K562 (cell line): ENCODE results near the gene BLOC1S4. TPM values are rescaled to one million over a fixed set of nuclear protein-coding genes. Genes with fewer than 3 reads are reported as not detected.

ENCODE experiments used
- DACH1 ChIP-seq: fragments of 450-650 bp; IDR thresholded peaks from 2 replicates; pipeline ENCODE4 v1.6.1; 2018; ENCODE audit not compliant: partially characterized antibody
- DPF2 ChIP-seq: fragments of 450-650 bp; IDR thresholded peaks from 2 replicates; pipeline ENCODE4 v1.6.1; 2016
- ESRRB ChIP-seq: fragments of 250-450 bp; sonication (Bioruptor Pico); IDR thresholded peaks from 2 replicates; pipeline ENCODE4 v1.5.0; 2020; ENCODE audit warnings: mild to moderate bottlenecking, moderate library complexity, borderline replicate concordance
- MYC ChIP-seq, 2 experiments: fragments of 250-450 bp in 1 of 2; sonication (Bioruptor Pico) in 1 of 2; IDR thresholded peaks; 2 replicates each; pipeline versions ENCODE4 v1.5.1 to v1.6.1; 2012 to 2021; ENCODE audit warnings: low read depth in 2 of 2, borderline replicate concordance in 1 of 2, improper control_type of control experiment in 1 of 2, low read length in 1 of 2, mild to moderate bottlenecking in 1 of 2, moderate library complexity in 1 of 2
- NCOA1 ChIP-seq: fragments of 450-650 bp; IDR thresholded peaks from 2 replicates; pipeline ENCODE4 v1.6.1; 2016; ENCODE audit warnings: low read depth
- PCBP1 ChIP-seq: fragments of 200-400 bp; formaldehyde crosslinking; IDR thresholded peaks from 2 replicates; pipeline ENCODE4 v1.6.1; 2018; ENCODE audit warnings: mild to moderate bottlenecking, low read depth, low read length; ENCODE audit not compliant: poor library complexity, severe bottlenecking
- RCOR1 ChIP-seq, 2 experiments: IDR thresholded peaks; 2 replicates each; pipeline ENCODE4 v1.6.1; 2012; ENCODE audit warnings: low read depth in 2 of 2, low read length in 2 of 2, borderline replicate concordance in 1 of 2, improper control_type of control experiment in 1 of 2
- RHOXF2B ChIP-seq: fragments of 250-450 bp; sonication (Bioruptor Pico); conservative IDR thresholded peaks from 2 replicates; pipeline ENCODE4 v1.5.1; 2021
- SMAD1 ChIP-seq: fragments of 150-350 bp; IDR thresholded peaks from 2 replicates; pipeline ENCODE4 v1.6.1; 2014; ENCODE audit warnings: low read length, low read depth; ENCODE audit not compliant: partially characterized antibody
- TGIF2 ChIP-seq: sonication (generic); formaldehyde crosslinking; IDR thresholded peaks from 2 replicates; pipeline ENCODE4 v1.8.1; 2022; ENCODE audit warnings: mild to moderate bottlenecking, missing genetic modification reagents, moderate library complexity
- TSC22D4 ChIP-seq: fragments of 450-650 bp; IDR thresholded peaks from 2 replicates; pipeline ENCODE4 v1.6.1; 2016; ENCODE audit warnings: missing genetic modification characterization, missing biosample characterization, control low read depth
- ZNF699 ChIP-seq: fragments of 250-450 bp; sonication (Bioruptor Pico); IDR thresholded peaks from 2 replicates; pipeline ENCODE4 v1.8.0; 2021; ENCODE audit warnings: mild to moderate bottlenecking, moderate library complexity; ENCODE audit not compliant: insufficient replicate concordance
- polyA plus RNA-seq, 8 experiments: library from polyadenylated mRNA; depleted of rRNA in 4 of 8; stranded (reverse) in 5 of 8; unstranded in 3 of 8; fragments of >200 nt; fragmentation: Nextera tagmentation in 2 of 8; fragmentation: Illumina TruSeq in 1 of 8; extraction: Ambion mirVana in 2 of 8; extraction: Trizol in 1 of 8; gene quantifications; 2 replicates each; pipeline versions ENCODE4 v1.2.1 to v1.2.3, GENCODE V29; 2011 to 2014; ENCODE audit warnings: inconsistent platforms in 1 of 8, missing spikeins in 1 of 8
- total RNA-seq, 7 experiments: library from RNA; depleted of rRNA in 6 of 7; stranded (reverse); fragments of >200 nt in 6 of 7; fragmentation: Illumina TruSeq in 2 of 7; extraction: Trizol in 2 of 7; gene quantifications; 2 replicates each; pipeline versions ENCODE4 v1.2.1 to v1.2.3, GENCODE V29; 2011 to 2021; ENCODE audit warnings: low replicate concordance in 1 of 7
- TF ChIP-seq, protein P1 (sequence below): fragments of 250-450 bp; sonication (Bioruptor Pico); IDR thresholded peaks from 2 replicates; pipeline ENCODE4 v1.8.0; 2022; ENCODE audit warnings: inconsistent platforms, mild to moderate bottlenecking, moderate library complexity, borderline replicate concordance
- TF ChIP-seq, protein P2 (sequence below): fragments of 200-600 bp; sonication (generic); IDR thresholded peaks from one replicate; pipeline ENCODE4 v1.6.1; 2012; ENCODE audit warnings: mild to moderate bottlenecking, low read depth, low read length, inconsistent platforms

Gene BLOC1S4
- total and polyA plus RNA-seq, 9 of the 15 experiments (the other 6 are each of a cell fraction or from before 2014, with no cell fraction given) = 3.1 to 31.6 (median 11.2) TPM

DNA sequence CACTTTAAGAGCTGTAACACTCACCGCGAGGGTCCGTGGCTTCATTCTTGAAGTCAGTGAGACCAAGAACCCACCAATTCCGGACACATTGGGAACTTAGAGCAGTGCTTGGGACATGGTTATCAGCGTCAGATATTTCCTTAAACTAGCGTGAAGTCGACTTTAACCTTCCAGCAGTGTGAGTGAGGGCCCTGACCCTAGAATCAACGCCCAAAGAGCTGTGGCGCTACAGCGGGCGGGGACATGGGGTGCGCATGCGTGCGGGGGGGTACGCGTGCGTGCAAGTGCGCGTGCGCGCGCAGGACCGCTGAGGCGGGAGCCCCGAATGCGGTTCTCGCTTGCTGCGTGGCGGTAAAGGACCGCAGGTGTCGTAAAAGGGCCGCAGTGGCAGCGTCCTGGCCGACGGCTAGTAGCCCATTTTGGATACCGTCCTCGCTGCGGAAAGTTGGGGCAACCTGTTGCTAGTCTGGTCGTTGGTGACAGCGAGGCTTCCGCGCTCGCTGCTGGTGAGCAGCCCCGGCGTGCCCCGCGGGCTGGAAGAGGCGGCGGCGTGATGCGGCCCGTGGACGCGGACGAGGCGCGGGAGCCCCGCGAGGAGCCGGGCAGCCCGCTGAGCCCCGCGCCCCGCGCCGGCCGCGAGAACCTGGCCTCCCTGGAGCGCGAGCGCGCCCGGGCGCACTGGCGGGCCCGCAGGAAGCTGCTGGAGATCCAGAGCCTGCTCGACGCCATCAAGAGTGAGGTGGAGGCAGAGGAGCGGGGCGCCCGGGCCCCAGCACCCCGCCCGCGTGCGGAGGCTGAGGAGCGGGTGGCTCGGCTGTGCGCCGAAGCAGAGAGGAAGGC lies 42.1 kb upstream of the BLOC1S4 start (continued):
- TF ChIP-seq, protein P1, sequence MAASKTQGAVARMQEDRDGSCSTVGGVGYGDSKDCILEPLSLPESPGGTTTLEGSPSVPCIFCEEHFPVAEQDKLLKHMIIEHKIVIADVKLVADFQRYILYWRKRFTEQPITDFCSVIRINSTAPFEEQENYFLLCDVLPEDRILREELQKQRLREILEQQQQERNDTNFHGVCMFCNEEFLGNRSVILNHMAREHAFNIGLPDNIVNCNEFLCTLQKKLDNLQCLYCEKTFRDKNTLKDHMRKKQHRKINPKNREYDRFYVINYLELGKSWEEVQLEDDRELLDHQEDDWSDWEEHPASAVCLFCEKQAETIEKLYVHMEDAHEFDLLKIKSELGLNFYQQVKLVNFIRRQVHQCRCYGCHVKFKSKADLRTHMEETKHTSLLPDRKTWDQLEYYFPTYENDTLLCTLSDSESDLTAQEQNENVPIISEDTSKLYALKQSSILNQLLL (CRISPR knock-in tag) = no peak
- TF ChIP-seq DACH1 (no peak), RHOXF2B (CRISPR knock-in tag) (no peak), TSC22D4 (tag) (no peak), ESRRB (CRISPR knock-in tag) (no peak), DPF2 (peak; percentile 67; the same call in 1 of the 2 replicates), TGIF2 (CRISPR knock-in tag) (0 out of 2 replicates have a peak, but pooled peaks have one; percentile 5), PCBP1 (peak; percentile 74), NCOA1 (no peak), RCOR1 (IDR thresholded peaks at IDR 0.05; ENCODE audit: borderline replicate concordance in 1 of 2, low read depth in 2 of 2, low read length in 2 of 2) (peak in 1 of 2 experiments; percentile 44; a peak in 1 of 4 replicates), MYC (IDR thresholded peaks at IDR 0.05; ENCODE audit: low read depth, low read length) (peak; percentile 86), MYC (CRISPR knock-in tag; IDR thresholded peaks at IDR 0.05; ENCODE audit: borderline replicate concordance, low read depth) (peak; percentile 51; the same call in 1 of the 2 replicates), SMAD1 (peak; percentile 51), ZNF699 (CRISPR knock-in tag) (no peak)
- TF ChIP-seq, protein P2, sequence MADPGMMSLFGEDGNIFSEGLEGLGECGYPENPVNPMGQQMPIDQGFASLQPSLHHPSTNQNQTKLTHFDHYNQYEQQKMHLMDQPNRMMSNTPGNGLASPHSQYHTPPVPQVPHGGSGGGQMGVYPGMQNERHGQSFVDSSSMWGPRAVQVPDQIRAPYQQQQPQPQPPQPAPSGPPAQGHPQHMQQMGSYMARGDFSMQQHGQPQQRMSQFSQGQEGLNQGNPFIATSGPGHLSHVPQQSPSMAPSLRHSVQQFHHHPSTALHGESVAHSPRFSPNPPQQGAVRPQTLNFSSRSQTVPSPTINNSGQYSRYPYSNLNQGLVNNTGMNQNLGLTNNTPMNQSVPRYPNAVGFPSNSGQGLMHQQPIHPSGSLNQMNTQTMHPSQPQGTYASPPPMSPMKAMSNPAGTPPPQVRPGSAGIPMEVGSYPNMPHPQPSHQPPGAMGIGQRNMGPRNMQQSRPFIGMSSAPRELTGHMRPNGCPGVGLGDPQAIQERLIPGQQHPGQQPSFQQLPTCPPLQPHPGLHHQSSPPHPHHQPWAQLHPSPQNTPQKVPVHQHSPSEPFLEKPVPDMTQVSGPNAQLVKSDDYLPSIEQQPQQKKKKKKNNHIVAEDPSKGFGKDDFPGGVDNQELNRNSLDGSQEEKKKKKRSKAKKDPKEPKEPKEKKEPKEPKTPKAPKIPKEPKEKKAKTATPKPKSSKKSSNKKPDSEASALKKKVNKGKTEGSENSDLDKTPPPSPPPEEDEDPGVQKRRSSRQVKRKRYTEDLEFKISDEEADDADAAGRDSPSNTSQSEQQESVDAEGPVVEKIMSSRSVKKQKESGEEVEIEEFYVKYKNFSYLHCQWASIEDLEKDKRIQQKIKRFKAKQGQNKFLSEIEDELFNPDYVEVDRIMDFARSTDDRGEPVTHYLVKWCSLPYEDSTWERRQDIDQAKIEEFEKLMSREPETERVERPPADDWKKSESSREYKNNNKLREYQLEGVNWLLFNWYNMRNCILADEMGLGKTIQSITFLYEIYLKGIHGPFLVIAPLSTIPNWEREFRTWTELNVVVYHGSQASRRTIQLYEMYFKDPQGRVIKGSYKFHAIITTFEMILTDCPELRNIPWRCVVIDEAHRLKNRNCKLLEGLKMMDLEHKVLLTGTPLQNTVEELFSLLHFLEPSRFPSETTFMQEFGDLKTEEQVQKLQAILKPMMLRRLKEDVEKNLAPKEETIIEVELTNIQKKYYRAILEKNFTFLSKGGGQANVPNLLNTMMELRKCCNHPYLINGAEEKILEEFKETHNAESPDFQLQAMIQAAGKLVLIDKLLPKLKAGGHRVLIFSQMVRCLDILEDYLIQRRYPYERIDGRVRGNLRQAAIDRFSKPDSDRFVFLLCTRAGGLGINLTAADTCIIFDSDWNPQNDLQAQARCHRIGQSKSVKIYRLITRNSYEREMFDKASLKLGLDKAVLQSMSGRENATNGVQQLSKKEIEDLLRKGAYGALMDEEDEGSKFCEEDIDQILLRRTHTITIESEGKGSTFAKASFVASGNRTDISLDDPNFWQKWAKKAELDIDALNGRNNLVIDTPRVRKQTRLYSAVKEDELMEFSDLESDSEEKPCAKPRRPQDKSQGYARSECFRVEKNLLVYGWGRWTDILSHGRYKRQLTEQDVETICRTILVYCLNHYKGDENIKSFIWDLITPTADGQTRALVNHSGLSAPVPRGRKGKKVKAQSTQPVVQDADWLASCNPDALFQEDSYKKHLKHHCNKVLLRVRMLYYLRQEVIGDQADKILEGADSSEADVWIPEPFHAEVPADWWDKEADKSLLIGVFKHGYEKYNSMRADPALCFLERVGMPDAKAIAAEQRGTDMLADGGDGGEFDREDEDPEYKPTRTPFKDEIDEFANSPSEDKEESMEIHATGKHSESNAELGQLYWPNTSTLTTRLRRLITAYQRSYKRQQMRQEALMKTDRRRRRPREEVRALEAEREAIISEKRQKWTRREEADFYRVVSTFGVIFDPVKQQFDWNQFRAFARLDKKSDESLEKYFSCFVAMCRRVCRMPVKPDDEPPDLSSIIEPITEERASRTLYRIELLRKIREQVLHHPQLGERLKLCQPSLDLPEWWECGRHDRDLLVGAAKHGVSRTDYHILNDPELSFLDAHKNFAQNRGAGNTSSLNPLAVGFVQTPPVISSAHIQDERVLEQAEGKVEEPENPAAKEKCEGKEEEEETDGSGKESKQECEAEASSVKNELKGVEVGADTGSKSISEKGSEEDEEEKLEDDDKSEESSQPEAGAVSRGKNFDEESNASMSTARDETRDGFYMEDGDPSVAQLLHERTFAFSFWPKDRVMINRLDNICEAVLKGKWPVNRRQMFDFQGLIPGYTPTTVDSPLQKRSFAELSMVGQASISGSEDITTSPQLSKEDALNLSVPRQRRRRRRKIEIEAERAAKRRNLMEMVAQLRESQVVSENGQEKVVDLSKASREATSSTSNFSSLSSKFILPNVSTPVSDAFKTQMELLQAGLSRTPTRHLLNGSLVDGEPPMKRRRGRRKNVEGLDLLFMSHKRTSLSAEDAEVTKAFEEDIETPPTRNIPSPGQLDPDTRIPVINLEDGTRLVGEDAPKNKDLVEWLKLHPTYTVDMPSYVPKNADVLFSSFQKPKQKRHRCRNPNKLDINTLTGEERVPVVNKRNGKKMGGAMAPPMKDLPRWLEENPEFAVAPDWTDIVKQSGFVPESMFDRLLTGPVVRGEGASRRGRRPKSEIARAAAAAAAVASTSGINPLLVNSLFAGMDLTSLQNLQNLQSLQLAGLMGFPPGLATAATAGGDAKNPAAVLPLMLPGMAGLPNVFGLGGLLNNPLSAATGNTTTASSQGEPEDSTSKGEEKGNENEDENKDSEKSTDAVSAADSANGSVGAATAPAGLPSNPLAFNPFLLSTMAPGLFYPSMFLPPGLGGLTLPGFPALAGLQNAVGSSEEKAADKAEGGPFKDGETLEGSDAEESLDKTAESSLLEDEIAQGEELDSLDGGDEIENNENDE = peak; percentile 32
